ENCODE data around the gene SMYD3. TPM values are rescaled to one million over a fixed set of nuclear protein-coding genes. Genes with fewer than 3 reads are reported as not detected.
"Not testable (repeated sequence)": the region's sequence is repeated elsewhere in the genome, so short reads cannot be mapped to it uniquely, and the experiment has no call there.

Gene SMYD3
- total and polyA plus RNA-seq, 12 donors = 13.5 to 78.2 (median 26.8) TPM

- intact Hi-C loops (cut with DNase I) = no loop called here
- no peak for DNase-seq
- no peak overlapping the region for H3K4me3 ChIP-seq
- 95 to 97% (median 96%) methylated on average over 9 of the region's 9 CpGs for WGBS, 4 donors
- no peak for TF ChIP-seq CTCF (IDR thresholded peaks at IDR 0.05)
- TF ChIP-seq POLR2A (IDR thresholded peaks at IDR 0.05) = no peak
- no peak overlapping the region for H3K27ac ChIP-seq
- H3K27me3 ChIP-seq = no peaks in the 10 kb centered on the region
- H3K4me1 ChIP-seq (replicated peaks in 1 of 2) = no peaks in the 10 kb centered on the region
- no peaks in the 10 kb centered on the region for H3K36me3 ChIP-seq (replicated peaks in 1 of 2)
- no peaks in the 10 kb centered on the region for H3K9me3 ChIP-seq (replicated peaks in 1 of 3)
Observed at GRCh38 chr1:245979589-245979988, 527.5 kb downstream of the SMYD3 start.

- no peaks in the 10 kb centered on the region for H3K36me3 ChIP-seq (replicated peaks in 1 of 2)
- WGBS, 4 donors = 84 to 93% (median 90%) methylated on average over 3 of the region's 3 CpGs
- H3K27ac ChIP-seq = no peak overlapping the region
- H3K9me3 ChIP-seq (replicated peaks in 1 of 3) = no peaks in the 10 kb centered on the region
- intact Hi-C loops (cut with DNase I) = no loop called here
- H3K4me1 ChIP-seq (replicated peaks in 1 of 2) = no peaks in the 10 kb centered on the region
- no peaks in the 10 kb centered on the region for H3K27me3 ChIP-seq
- no peak for DNase-seq
- no peak overlapping the region for H3K4me3 ChIP-seq
- no peak for TF ChIP-seq CTCF (IDR thresholded peaks at IDR 0.05)
- TF ChIP-seq POLR2A (IDR thresholded peaks at IDR 0.05) = no peak
Observed at GRCh38 chr1:245978915-245979314, 528.2 kb downstream of the SMYD3 start.

- no peak for DNase-seq
- TF ChIP-seq CTCF (IDR thresholded peaks at IDR 0.05) (no peak), POLR2A (IDR thresholded peaks at IDR 0.05) (no peak)
- no peak overlapping the region for H3K27ac ChIP-seq
- H3K27me3 ChIP-seq = no peaks in the 10 kb centered on the region
- intact Hi-C loops (cut with DNase I) = no loop called here
- 91 to 95% (median 91%) methylated on average over 5 of the region's 5 CpGs for WGBS, 4 donors
- H3K9me3 ChIP-seq (replicated peaks in 1 of 3) = no peaks in the 10 kb centered on the region
- no peaks in the 10 kb centered on the region for H3K36me3 ChIP-seq (replicated peaks in 1 of 2)
- H3K4me3 ChIP-seq = no peak overlapping the region
- H3K4me1 ChIP-seq (replicated peaks in 1 of 2) = peaks cover 3 to 8% of the 10 kb centered on the region in 2 donors
Observed at GRCh38 chr1:245972476-245972875, 534.6 kb downstream of the SMYD3 start.

- intact Hi-C loops (cut with DNase I) = no loop called here
- 99 to 100% (median 100%) methylated on average over 2 of the region's 2 CpGs for WGBS, 4 donors
- TF ChIP-seq POLR2A (IDR thresholded peaks at IDR 0.05) (no peak), CTCF (IDR thresholded peaks at IDR 0.05) (no peak)
- Histone ChIP-seq H3K4me1 (replicated peaks in 1 of 2) (peaks cover 3 to 8% of the 10 kb centered on the region in 2 donors), H3K4me3 (no peak overlapping the region), H3K27ac (no peak overlapping the region), H3K27me3 (no peaks in the 10 kb centered on the region), H3K9me3 (replicated peaks in 1 of 3) (no peaks in the 10 kb centered on the region), H3K36me3 (replicated peaks in 1 of 2) (no peaks in the 10 kb centered on the region)
- DNase-seq = no peak
Observed at GRCh38 chr1:245971711-245972085, 535.4 kb downstream of the SMYD3 start.

GRCh38 chr1:245971076-245971710 lies 535.9 kb downstream of the SMYD3 start:
- H3K27ac ChIP-seq; H3K36me3 ChIP-seq (replicated peaks in 1 of 2); H3K4me3 ChIP-seq; H3K4me1 ChIP-seq (replicated peaks in 1 of 2); H3K27me3 ChIP-seq; DNase-seq; H3K9me3 ChIP-seq (replicated peaks in 1 of 3); intact Hi-C loops (cut with DNase I): not testable (repeated sequence)
- 93 to 96% (median 95%) methylated on average over 10 of the region's 10 CpGs for whole genome bisulfite sequencing, 4 donors

Measured in adrenal gland (tissue), 12 donors.